Neuron (in vitro differentiated cells): ENCODE results near the gene MPPED1.

ENCODE experiments used
- H2AFZ ChIP-seq: one replicate; pipeline ENCODE4 v1.6.1; 2013; ENCODE audit warnings: low read depth, mild to moderate bottlenecking, inconsistent platforms, low read length, moderate library complexity
- H3K27me3 ChIP-seq: one replicate; pipeline ENCODE4 v1.6.1; 2013; ENCODE audit warnings: low read length; ENCODE audit not compliant: insufficient read depth
- H3K36me3 ChIP-seq: one replicate; pipeline ENCODE4 v1.6.1; 2013; ENCODE audit warnings: low read length; ENCODE audit not compliant: insufficient read depth
- H3K4me1 ChIP-seq: one replicate; pipeline ENCODE4 v1.6.1; 2013; ENCODE audit warnings: low read length; ENCODE audit not compliant: insufficient read depth
- H3K4me3 ChIP-seq: 2 replicates; pipeline ENCODE4 v1.5.1; 2013; ENCODE audit warnings: mild to moderate bottlenecking, low read length, moderate library complexity
- H3K9me3 ChIP-seq: one replicate; pipeline ENCODE4 v1.6.1; 2013; ENCODE audit warnings: low read length

The MPPED1 gene

GRCh38 chr22:43543522-43544288 lies 131.9 kb downstream of the MPPED1 start:
- no peak overlapping the region for H3K4me3 ChIP-seq
- no peaks in the 10 kb centered on the region for H3K4me1 ChIP-seq
- H3K27me3 ChIP-seq: peaks cover 9% of the 10 kb centered on the region
- H3K9me3 ChIP-seq: no peaks in the 10 kb centered on the region
- H3K36me3 ChIP-seq: no peaks in the 10 kb centered on the region
- no peak overlapping the region for H2AFZ ChIP-seq

- Histone ChIP-seq H3K4me3 (no peak overlapping the region), H3K27me3 (peaks cover 9% of the 10 kb centered on the region), H3K9me3 (no peaks in the 10 kb centered on the region)
These were observed 132.5 kb downstream of the MPPED1 start for GRCh38 chr22:43544289-43544673.

GRCh38 chr22:43546186-43546585 lies 134.4 kb downstream of the MPPED1 start:
- H3K9me3 ChIP-seq: no peaks in the 10 kb centered on the region
- no peak overlapping the region for H3K4me3 ChIP-seq
- no peak overlapping the region for H2AFZ ChIP-seq
- H3K36me3 ChIP-seq: no peaks in the 10 kb centered on the region
- H3K4me1 ChIP-seq: no peaks in the 10 kb centered on the region
- peaks cover 9% of the 10 kb centered on the region for H3K27me3 ChIP-seq

More at GRCh38 chr22:43544289-43544673, 132.5 kb downstream of the MPPED1 start:
- Histone ChIP-seq H2AFZ (no peak overlapping the region), H3K36me3 (no peaks in the 10 kb centered on the region), H3K4me1 (no peaks in the 10 kb centered on the region)

GRCh38 chr22:43550024-43550620 lies 138.3 kb downstream of the MPPED1 start:
- H3K36me3 ChIP-seq: no peaks in the 10 kb centered on the region
- H2AFZ ChIP-seq: no peak overlapping the region
- H3K9me3 ChIP-seq: no peaks in the 10 kb centered on the region
- H3K4me1 ChIP-seq: no peaks in the 10 kb centered on the region
- no peak overlapping the region for H3K4me3 ChIP-seq
- H3K27me3 ChIP-seq: peaks cover 2% of the 10 kb centered on the region

- no peak overlapping the region for H3K4me3 ChIP-seq
These were observed 138.9 kb downstream of the MPPED1 start for GRCh38 chr22:43550672-43551071.

GRCh38 chr22:43553451-43554258 lies 141.8 kb downstream of the MPPED1 start:
- no peak overlapping the region for H3K4me3 ChIP-seq
- H3K4me1 ChIP-seq: no peaks in the 10 kb centered on the region
- no peaks in the 10 kb centered on the region for H3K36me3 ChIP-seq

More at GRCh38 chr22:43550672-43551071, 138.9 kb downstream of the MPPED1 start:
- Histone ChIP-seq H3K36me3 (no peaks in the 10 kb centered on the region), H3K27me3 (no peaks in the 10 kb centered on the region), H2AFZ (no peak overlapping the region), H3K9me3 (no peaks in the 10 kb centered on the region), H3K4me1 (no peaks in the 10 kb centered on the region)

GRCh38 chr22:43554259-43554636 lies 142.4 kb downstream of the MPPED1 start:
- no peaks in the 10 kb centered on the region for H3K36me3 ChIP-seq
- H3K4me3 ChIP-seq: no peak overlapping the region
- no peak overlapping the region for H2AFZ ChIP-seq
- no peaks in the 10 kb centered on the region for H3K27me3 ChIP-seq
- H3K9me3 ChIP-seq: no peaks in the 10 kb centered on the region
- no peaks in the 10 kb centered on the region for H3K4me1 ChIP-seq

More at GRCh38 chr22:43553451-43554258, 141.8 kb downstream of the MPPED1 start:
- Histone ChIP-seq H2AFZ (no peak overlapping the region), H3K9me3 (no peaks in the 10 kb centered on the region), H3K27me3 (no peaks in the 10 kb centered on the region)

- Histone ChIP-seq H3K4me3 (no peak overlapping the region), H3K9me3 (no peaks in the 10 kb centered on the region), H3K36me3 (no peaks in the 10 kb centered on the region), H2AFZ (no peak overlapping the region), H3K4me1 (no peaks in the 10 kb centered on the region), H3K27me3 (no peaks in the 10 kb centered on the region)
These were observed 143.0 kb downstream of the MPPED1 start for GRCh38 chr22:43554694-43555365.

GRCh38 chr22:43555561-43556515 lies 144.0 kb downstream of the MPPED1 start:
- Histone ChIP-seq H2AFZ (no peak overlapping the region), H3K27me3 (no peaks in the 10 kb centered on the region), H3K4me3 (no peak overlapping the region), H3K36me3 (no peaks in the 10 kb centered on the region), H3K4me1 (no peaks in the 10 kb centered on the region), H3K9me3 (no peaks in the 10 kb centered on the region)
